GM13976 (cell line): ENCODE data around the gene TMEM117.

Experiments
- DNase-seq: peaks from one replicate; pipeline ENCODE4 v3.0.0; 2012; ENCODE audit warnings: low spot score
- CTCF ChIP-seq: IDR thresholded peaks from 2 replicates; pipeline ENCODE4 v1.5.1; 2012; ENCODE audit warnings: borderline replicate concordance, mild to moderate bottlenecking; ENCODE audit not compliant: insufficient read depth; ENCODE audit errors: extremely low read depth, missing control alignments, control extremely low read depth
- in situ Hi-C: fragments of 300-500 bp; cut with MboI; formaldehyde crosslinking; loops from one replicate; pipeline ENCODE4 v1.12.0; 2022; ENCODE audit warnings: low sequenced_read_pairs, mixed read lengths, inconsistent platforms; ENCODE audit not compliant: unreplicated experiment

TMEM117 gene

GRCh38 chr12:44077294-44077693 lies 241.4 kb downstream of the TMEM117 start:
- in situ Hi-C loops: no loop called here
- no peak for TF ChIP-seq CTCF
- DNase-seq: no peak

GRCh38 chr12:44078273-44078672 lies 242.4 kb downstream of the TMEM117 start:
- DNase-seq: no peak
- no peak for TF ChIP-seq CTCF
- in situ Hi-C loops: no loop called here

- in situ Hi-C loops: no loop called here
- no peak for DNase-seq
- no peak for TF ChIP-seq CTCF
These were observed 252.8 kb downstream of the TMEM117 start for GRCh38 chr12:44088647-44089046.

GRCh38 chr12:44091948-44092606 lies 256.2 kb downstream of the TMEM117 start:
- DNase-seq: no peak
- in situ Hi-C loops: no loop called here
- TF ChIP-seq CTCF: no peak

- in situ Hi-C loops: no loop called here
- no peak for TF ChIP-seq CTCF
- DNase-seq: no peak
These were observed 262.9 kb downstream of the TMEM117 start for GRCh38 chr12:44098786-44099185.

- in situ Hi-C loops: no loop called here
- no peak for DNase-seq
- no peak for TF ChIP-seq CTCF
These were observed 263.6 kb downstream of the TMEM117 start for GRCh38 chr12:44099486-44099885.

- in situ Hi-C loops: no loop called here
- no peak for TF ChIP-seq CTCF
- no peak for DNase-seq
These were observed 264.4 kb downstream of the TMEM117 start for GRCh38 chr12:44100264-44100663.
